CD8-positive, alpha-beta memory T cell (primary cell): Measurements from ENCODE around the gene SBF1. TPM values are rescaled to one million over a fixed set of nuclear protein-coding genes. Genes with fewer than 3 reads are reported as not detected.
A peak's percentile ranks its signal among the peaks of the same experiment; 100 is the strongest.

Source experiments
- CTCF ChIA-PET: fragments of 350-600 bp; sonication (Branson Sonifier 250); formaldehyde crosslinking; loops from one replicate; lab custom pipeline; 2021; ENCODE audit warnings: antibody characterized with exemption; lab: Charles Lee
- POLR2A ChIA-PET: fragments of 350-600 bp; sonication (Branson Sonifier 250); formaldehyde crosslinking; loops from one replicate; lab custom pipeline; 2021; ENCODE audit warnings: antibody characterized with exemption; lab: Charles Lee
- DNase-seq, 5 donors: peaks; one replicate each; pipeline versions ENCODE4 v3.0.0 to v3.0.0-alpha.2; 2020 to 2022; ENCODE audit warnings: mixed read lengths in 1 of 5
- H3K27ac ChIP-seq: one replicate; pipeline ENCODE4 v1.7.0; 2013; ENCODE audit warnings: low read depth, mild to moderate bottlenecking, low read length, moderate library complexity
- H3K27me3 ChIP-seq: 2 replicates; pipeline ENCODE4 v1.7.0; 2013; ENCODE audit warnings: low read length, mild to moderate bottlenecking; ENCODE audit not compliant: insufficient read depth, poor library complexity, severe bottlenecking
- H3K36me3 ChIP-seq: 2 replicates; pipeline ENCODE4 v1.7.0; 2013; ENCODE audit warnings: mild to moderate bottlenecking, low read length, moderate library complexity; ENCODE audit not compliant: insufficient read depth
- H3K4me1 ChIP-seq: 2 replicates; pipeline ENCODE4 v1.7.0; 2013; ENCODE audit warnings: mild to moderate bottlenecking, low read length, moderate library complexity; ENCODE audit not compliant: insufficient read depth
- H3K4me3 ChIP-seq: 2 replicates; pipeline ENCODE4 v1.7.0; 2013; ENCODE audit warnings: mild to moderate bottlenecking, low read length
- H3K9me3 ChIP-seq: 2 replicates; pipeline ENCODE4 v1.7.0; 2013; ENCODE audit warnings: mild to moderate bottlenecking, low read length
- H3K27ac Mint-ChIP-seq, 8 donors: one replicate each; pipeline ENCODE4 v1.8.0; 2020 to 2021; ENCODE audit warnings: mixed read lengths in 8 of 8, mild to moderate bottlenecking in 6 of 8, inconsistent platforms in 3 of 8, moderate library complexity in 3 of 8
- H3K27me3 Mint-ChIP-seq, 2 donors: one replicate each; pipeline ENCODE4 v1.8.0; 2020 to 2021; ENCODE audit warnings: mixed read lengths in 2 of 2, mild to moderate bottlenecking in 1 of 2, moderate library complexity in 1 of 2
- H3K36me3 Mint-ChIP-seq, 3 donors: one replicate each; pipeline ENCODE4 v1.8.0; 2020 to 2021; ENCODE audit warnings: mixed read lengths in 3 of 3, inconsistent platforms in 1 of 3, mild to moderate bottlenecking in 1 of 3
- H3K4me1 Mint-ChIP-seq, 3 donors: one replicate each; pipeline ENCODE4 v1.8.0; 2020 to 2021; ENCODE audit warnings: mixed read lengths in 3 of 3, inconsistent platforms in 1 of 3, mild to moderate bottlenecking in 1 of 3
- H3K4me3 Mint-ChIP-seq, 7 donors: one replicate each; pipeline ENCODE4 v1.8.0; 2020 to 2021; ENCODE audit warnings: mixed read lengths in 7 of 7, mild to moderate bottlenecking in 6 of 7, moderate library complexity in 4 of 7, inconsistent platforms in 2 of 7
- H3K9me3 Mint-ChIP-seq, 5 donors: one replicate each; pipeline ENCODE4 v1.8.0; 2020 to 2022; ENCODE audit warnings: mixed read lengths in 5 of 5, mild to moderate bottlenecking in 3 of 5, moderate library complexity in 2 of 5, inconsistent platforms in 1 of 5
- polyA plus RNA-seq: library from polyadenylated mRNA; unstranded; fragments of 300-500 nt; fragmentation: Illumina TruSeq; gene quantifications from one replicate; pipeline ENCODE4 v1.2.3, GENCODE V29; 2021
- total RNA-seq, 2 experiments: library from RNA; stranded (reverse); gene quantifications; one replicate each; pipeline ENCODE4 v1.2.3, GENCODE V29; 2021

The SBF1 gene
- total and polyA plus RNA-seq, 3 experiments from 2014 or later, result 43.8 to 150 (median 144) TPM

GRCh38 chr22:50487290-50488005 lies 12.6 kb upstream of the SBF1 start:
- H3K27me3 Mint-ChIP-seq, result peaks cover 6 to 11% of the 10 kb centered on the region in 2 donors
- H3K36me3 Mint-ChIP-seq, result no peaks in the 10 kb centered on the region
- H3K27ac Mint-ChIP-seq, result peak overlapping the region in 1 of 8 donors; percentile 38
- Histone ChIP-seq H3K9me3 (no peaks in the 10 kb centered on the region), H3K4me3 (no peak overlapping the region), H3K27me3 (no peaks in the 10 kb centered on the region), H3K36me3 (no peaks in the 10 kb centered on the region), H3K27ac (no peak overlapping the region), H3K4me1 (peaks cover 8% of the 10 kb centered on the region)
- no peak for DNase-seq
- H3K9me3 Mint-ChIP-seq, result no peaks in the 10 kb centered on the region
- CTCF ChIA-PET, result no interaction called here
- POLR2A ChIA-PET, result no interaction called here
- H3K4me3 Mint-ChIP-seq, result no peak overlapping the region
- H3K4me1 Mint-ChIP-seq, result peaks cover 5 to 7% (median 6%) of the 10 kb centered on the region in 3 donors

- peaks cover 8% of the 10 kb centered on the region for H3K4me1 ChIP-seq
- H3K4me1 Mint-ChIP-seq, result peaks cover 5 to 7% (median 6%) of the 10 kb centered on the region in 3 donors
- H3K4me3 ChIP-seq, result no peak within 1 kb of the TSS
- no peak within 1 kb of the TSS for H3K27ac ChIP-seq
- no peaks in the 10 kb centered on the region for H3K9me3 ChIP-seq
- peaks cover 6 to 11% of the 10 kb centered on the region in 2 donors for H3K27me3 Mint-ChIP-seq
- H3K36me3 Mint-ChIP-seq, result no peaks in the 10 kb centered on the region
- no peak for DNase-seq
- ChIA-PET POLR2A (no interaction called here), CTCF (interaction anchor here (3.3 kb wide), 1 partner anchor 11 kb away, joined by 11 read pairs; no protein-coding TSS in a partner anchor)
- no peak within 1 kb of the TSS for H3K4me3 Mint-ChIP-seq
- H3K27me3 ChIP-seq, result no peaks in the 10 kb centered on the region
- no peaks in the 10 kb centered on the region for H3K36me3 ChIP-seq
- peak within 1 kb of the TSS in 2 of 8 donors; percentile 38 to 66 for H3K27ac Mint-ChIP-seq
- H3K9me3 Mint-ChIP-seq, result no peaks in the 10 kb centered on the region
These were observed 11.9 kb upstream of the SBF1 start, which contains the start of gene MIOX for GRCh38 chr22:50486561-50487289. TSS of gene MIOX (plus strand) at chr22:50486859. CDS start at chr22:50486898, 39 bp downstream.

- POLR2A ChIA-PET, result no interaction called here
- Mint-ChIP-seq H3K4me1 (no peaks in the 10 kb centered on the region), H3K27me3 (peaks cover 4 to 11% of the 10 kb centered on the region in 2 donors), H3K27ac (peak overlapping the region in 1 of 8 donors; percentile 30), H3K4me3 (no peak overlapping the region), H3K36me3 (no peaks in the 10 kb centered on the region), H3K9me3 (no peaks in the 10 kb centered on the region)
- no peak overlapping the region for H3K4me3 ChIP-seq
- H3K27ac ChIP-seq, result no peak overlapping the region
- DNase-seq, result no peak
- H3K27me3 ChIP-seq, result no peaks in the 10 kb centered on the region
- CTCF ChIA-PET, result interaction anchor here (3.3 kb wide), 1 partner anchor 12 kb away, joined by 11 read pairs; no protein-coding TSS in a partner anchor
- no peaks in the 10 kb centered on the region for H3K36me3 ChIP-seq
- H3K9me3 ChIP-seq, result no peaks in the 10 kb centered on the region
- peaks cover under 1% of the 10 kb centered on the region for H3K4me1 ChIP-seq
These were observed 10.6 kb upstream of the SBF1 start for GRCh38 chr22:50485221-50486131.

- Histone ChIP-seq H3K4me3 (no peak overlapping the region), H3K4me1 (no peaks in the 10 kb centered on the region), H3K9me3 (no peaks in the 10 kb centered on the region), H3K27ac (no peak overlapping the region), H3K36me3 (no peaks in the 10 kb centered on the region), H3K27me3 (no peaks in the 10 kb centered on the region)
- Mint-ChIP-seq H3K9me3 (no peaks in the 10 kb centered on the region), H3K4me3 (peak overlapping the region in 1 of 7 donors; percentile 44), H3K27me3 (peaks cover 4 to 11% of the 10 kb centered on the region in 2 donors), H3K4me1 (peaks cover 7 to 8% (median 7%) of the 10 kb centered on the region in 3 donors), H3K27ac (no peak overlapping the region), H3K36me3 (no peaks in the 10 kb centered on the region)
- DNase-seq, result no peak
- ChIA-PET POLR2A (no interaction called here), CTCF (interaction anchor here (0.8 to 3.3 kb wide), 2 partner anchors 13 to 142 kb away, joined by 3 to 11 read pairs; no protein-coding TSS in a partner anchor)
These were observed 9.4 kb upstream of the SBF1 start for GRCh38 chr22:50483977-50484853.

- H3K4me3 Mint-ChIP-seq, result no peak overlapping the region
- H3K9me3 Mint-ChIP-seq, result no peaks in the 10 kb centered on the region
- ChIA-PET POLR2A (interaction anchor here (0.6 kb wide), 1 partner anchor 9 kb away, joined by 4 read pairs; no protein-coding TSS in a partner anchor), CTCF (interaction anchor here (0.8 to 3.3 kb wide), 4 partner anchors 10 to 141 kb away, joined by 3 to 11 read pairs (median 4); no protein-coding TSS in a partner anchor)
- no peak overlapping the region for H3K27ac Mint-ChIP-seq
- H3K27me3 Mint-ChIP-seq, result peaks cover 4 to 11% of the 10 kb centered on the region in 2 donors
- H3K36me3 ChIP-seq, result no peaks in the 10 kb centered on the region
- no peaks in the 10 kb centered on the region for H3K36me3 Mint-ChIP-seq
- no peaks in the 10 kb centered on the region for H3K9me3 ChIP-seq
- H3K27me3 ChIP-seq, result no peaks in the 10 kb centered on the region
- no peak overlapping the region for H3K4me3 ChIP-seq
- H3K4me1 ChIP-seq, result no peaks in the 10 kb centered on the region
- no peak overlapping the region for H3K27ac ChIP-seq
- H3K4me1 Mint-ChIP-seq, result peaks cover 7 to 8% (median 7%) of the 10 kb centered on the region in 3 donors
- no peak for DNase-seq
These were observed 8.7 kb upstream of the SBF1 start for GRCh38 chr22:50483556-50483955.

GRCh38 chr22:50483106-50483505 lies 8.3 kb upstream of the SBF1 start:
- peaks cover 4 to 11% of the 10 kb centered on the region in 2 donors for H3K27me3 Mint-ChIP-seq
- no peaks in the 10 kb centered on the region for H3K27me3 ChIP-seq
- POLR2A ChIA-PET, result interaction anchor here (0.6 kb wide), 1 partner anchor 10 kb away, joined by 4 read pairs; no protein-coding TSS in a partner anchor
- no peaks in the 10 kb centered on the region for H3K9me3 Mint-ChIP-seq
- H3K4me3 Mint-ChIP-seq, result peak overlapping the region in 2 of 7 donors; percentile 23 to 25
- H3K4me3 ChIP-seq, result no peak overlapping the region
- peak overlapping the region in 1 of 8 donors; percentile 24 for H3K27ac Mint-ChIP-seq
- H3K27ac ChIP-seq, result no peak overlapping the region
- CTCF ChIA-PET, result interaction anchor here (1.0 to 1.3 kb wide), 2 partner anchors 10 to 141 kb away, joined by 4 read pairs; no protein-coding TSS in a partner anchor
- no peaks in the 10 kb centered on the region for H3K9me3 ChIP-seq
- H3K36me3 ChIP-seq, result no peaks in the 10 kb centered on the region
- peaks cover 7 to 8% (median 7%) of the 10 kb centered on the region in 3 donors for H3K4me1 Mint-ChIP-seq
- no peak for DNase-seq
- no peaks in the 10 kb centered on the region for H3K4me1 ChIP-seq
- no peaks in the 10 kb centered on the region for H3K36me3 Mint-ChIP-seq
